K562 (cell line): ENCODE results near the gene HSPA8. TPM values are rescaled to one million over a fixed set of nuclear protein-coding genes. Genes with fewer than 3 reads are reported as not detected.
A peak's percentile ranks its signal among the peaks of the same experiment; 100 is the strongest.

Experiments used
- ATAC-seq: fragments of 200-7000 bp; cut with Tn5 transposase; 3 replicates; pipeline ENCODE4 v1.9.1; 2020; ENCODE audit warnings: moderate library complexity
- BruUV-seq: library from RNA; stranded (reverse); fragments of 400-500 nt; replicated peaks from 2 replicates; lab custom pipeline; 2021; lab: Mats Ljungman, UMichigan
- CTCF ChIA-PET: fragments of 300-600 bp; formaldehyde crosslinking; extraction: SDS; loops from one replicate; lab custom pipeline; 2021; ENCODE audit warnings: low intra/inter-chr PET ratio; lab: Yijun Ruan, JAX
- POLR2A ChIA-PET: fragments of 300-600, 350-650 bp; sonication (Branson Sonifier 250); formaldehyde crosslinking; extraction: SDS; loops from one replicate; lab custom pipeline; 2021; ENCODE audit warnings: antibody characterized with exemption, inconsistent platforms; lab: Yijun Ruan, JAX
- DNase-seq, 4 experiments: peaks; one replicate each; pipeline versions ENCODE4 v3.0.0 to v3.0.0-alpha.2; 2011 to 2018; ENCODE audit warnings: low spot score in 3 of 4, mixed read lengths in 3 of 4; ENCODE audit errors: extremely low read depth in 1 of 4
- FAIRE-seq: peaks from 2 replicates; lab custom pipeline; 2011; peaks lifted over from hg19 to GRCh38; lab: Jason Lieb, UNC
- H2AFZ ChIP-seq: 2 replicates; pipeline ENCODE4 v1.6.0; 2011; ENCODE audit warnings: low read depth, low read length, control low read depth, inconsistent platforms
- H3K27ac ChIP-seq: fragments of 200-600 bp; 3 replicates; pipeline ENCODE4 v1.8.0; 2011; ENCODE audit warnings: low read depth, mild to moderate bottlenecking, control low read depth, inconsistent platforms, low read length, moderate library complexity, mixed read lengths; ENCODE audit errors: extremely low read depth
- H3K27me3 ChIP-seq, 2 experiments: fragments of 300-600 bp in 1 of 2; 2 replicates in 1 of 2; 3 replicates in 1 of 2; pipeline versions ENCODE4 v1.6.0 to v1.8.0; 2011; ENCODE audit warnings: inconsistent platforms in 2 of 2, low read length in 2 of 2, mild to moderate bottlenecking in 1 of 2, mixed read lengths in 1 of 2, moderate library complexity in 1 of 2; ENCODE audit not compliant: control insufficient read depth in 2 of 2, insufficient read depth in 2 of 2
- H3K36me3 ChIP-seq: fragments of 300-600 bp; 3 replicates; pipeline ENCODE4 v1.8.0; 2011; ENCODE audit warnings: mild to moderate bottlenecking, low read length, inconsistent platforms; ENCODE audit not compliant: control insufficient read depth, insufficient read depth
- H3K4me1 ChIP-seq, 2 experiments: fragments of 200-600 bp in 1 of 2; replicated peaks in 1 of 2; 2 replicates in 1 of 2; 3 replicates in 1 of 2; pipeline versions ENCODE4 v1.5.1 to v1.8.0; 2011; ENCODE audit warnings: inconsistent platforms in 2 of 2, low read length in 2 of 2, mild to moderate bottlenecking in 1 of 2, mixed read lengths in 1 of 2, moderate library complexity in 1 of 2; ENCODE audit not compliant: control insufficient read depth in 2 of 2, insufficient read depth in 2 of 2
- H3K4me2 ChIP-seq: 2 replicates; pipeline ENCODE4 v1.6.1; 2011; ENCODE audit warnings: low read length, control low read depth, inconsistent platforms, mixed read lengths; ENCODE audit not compliant: insufficient read depth
- H3K4me3 ChIP-seq: fragments of 200-600 bp; sonication (generic), shearing (Covaris generic); 2 replicates; pipeline ENCODE4 v1.5.1; 2016; ENCODE audit warnings: control low read depth, inconsistent platforms
- H3K79me2 ChIP-seq: fragments of 200-600 bp; 3 replicates; pipeline ENCODE4 v1.8.0; 2011; ENCODE audit warnings: low read length, inconsistent platforms; ENCODE audit not compliant: control insufficient read depth, insufficient read depth
- H3K9ac ChIP-seq, 2 experiments: 2 replicates each; pipeline versions ENCODE4 v1.6.0 to v1.6.1; 2011; ENCODE audit warnings: low read depth in 2 of 2, low read length in 2 of 2, control low read depth in 1 of 2, inconsistent platforms in 1 of 2, mild to moderate bottlenecking in 1 of 2, mixed read lengths in 1 of 2; ENCODE audit not compliant: insufficient read depth in 1 of 2
- H3K9me1 ChIP-seq: one replicate; pipeline ENCODE4 v1.6.0; 2011; ENCODE audit warnings: inconsistent platforms, mild to moderate bottlenecking, low read length, moderate library complexity; ENCODE audit not compliant: control insufficient read depth, insufficient read depth
- H3K9me3 ChIP-seq: replicated peaks from 2 replicates; pipeline ENCODE4 v1.5.1; 2011; ENCODE audit warnings: low read depth, low read length, inconsistent platforms; ENCODE audit not compliant: control insufficient read depth, insufficient read depth
- H4K20me1 ChIP-seq: replicated peaks from 2 replicates; pipeline ENCODE4 v1.6.1; 2011; ENCODE audit warnings: low read length, inconsistent platforms, mixed read lengths; ENCODE audit not compliant: control insufficient read depth, insufficient read depth
- FOSL1 ChIP-seq: fragments of 200-800 bp; sonication (Bioruptor generic); conservative IDR thresholded peaks from 2 replicates; pipeline ENCODE4 v1.6.1; 2016; ENCODE audit warnings: missing genetic modification characterization, missing compliant biosample characterization
- FOXJ2 ChIP-seq: fragments of 200-800 bp; sonication (Bioruptor generic); IDR thresholded peaks from 2 replicates; pipeline ENCODE4 v1.6.1; 2016; ENCODE audit warnings: missing genetic modification characterization, missing compliant biosample characterization
- KDM5B ChIP-seq: fragments of 200-600 bp; sonication (generic); IDR thresholded peaks from 2 replicates; pipeline ENCODE4 v1.6.1; 2012; ENCODE audit warnings: low read depth, mild to moderate bottlenecking, moderate library complexity, low read length, control low read depth, inconsistent platforms; ENCODE audit not compliant: insufficient replicate concordance
- MAFK ChIP-seq: IDR thresholded peaks from 2 replicates; pipeline ENCODE4 v1.6.1; 2011; ENCODE audit warnings: low read length, improper control_type of control experiment
- MEIS2 ChIP-seq: fragments of 450-650 bp; IDR thresholded peaks from 2 replicates; pipeline ENCODE4 v1.6.1; 2014; ENCODE audit warnings: mild to moderate bottlenecking; ENCODE audit not compliant: partially characterized antibody
- NFYB ChIP-seq: IDR thresholded peaks from 2 replicates; pipeline ENCODE4 v1.6.1; 2011; ENCODE audit warnings: mild to moderate bottlenecking, moderate library complexity; ENCODE audit not compliant: insufficient read length; ENCODE audit errors: extremely low read depth
- NUFIP1 ChIP-seq: fragments of 450-650 bp; IDR thresholded peaks from 2 replicates; pipeline ENCODE4 v1.6.1; 2018; ENCODE audit not compliant: partially characterized antibody
- RBM14 ChIP-seq: fragments of 200-400 bp; formaldehyde crosslinking; IDR thresholded peaks from 2 replicates; pipeline ENCODE4 v1.6.1; 2018; ENCODE audit warnings: low read depth, mild to moderate bottlenecking, low read length, moderate library complexity, borderline replicate concordance; ENCODE audit not compliant: insufficient read depth
- RFX7 ChIP-seq: fragments of 250-450 bp; sonication (Bioruptor Pico); IDR thresholded peaks from 2 replicates; pipeline ENCODE4 v1.5.1; 2021; ENCODE audit warnings: mild to moderate bottlenecking
- ZNF239 ChIP-seq: fragments of 250-450 bp; sonication (Bioruptor Pico); IDR thresholded peaks from 2 replicates; pipeline ENCODE4 v1.4.0; 2020; ENCODE audit warnings: mild to moderate bottlenecking
- ZNF263 ChIP-seq: sonication (generic); formaldehyde crosslinking; IDR thresholded peaks from 2 replicates; pipeline ENCODE4 v1.8.0; 2022; ENCODE audit warnings: mild to moderate bottlenecking, missing genetic modification reagents, borderline replicate concordance
- ZNF589 ChIP-seq: fragments of 200-800 bp; sonication (Bioruptor generic); IDR thresholded peaks from 2 replicates; pipeline ENCODE4 v1.6.1; 2016; ENCODE audit warnings: low read depth, missing genetic modification characterization, missing compliant biosample characterization
- whole genome bisulfite sequencing: fragments of 100-300 bp; shearing (Covaris generic); methylation state at CpG from one replicate; pipeline ENCODE4 v1.1.6; 2016; ENCODE audit warnings: low coverage, mixed read lengths; ENCODE audit not compliant: insufficient coverage; ENCODE audit errors: missing lambda C conversion rate; 5-methylcytosine and 5-hydroxymethylcytosine counted together
- in situ Hi-C: fragments of 300-500 bp; cut with MboI; formaldehyde crosslinking; loops from 4 replicates; pipeline ENCODE4 v1.15.0; 2018; ENCODE audit warnings: inconsistent platforms, mixed read lengths
- intact Hi-C: fragments of 100-400 bp; cut with micrococcal nuclease; formaldehyde crosslinking; loops from 2 replicates; pipeline ENCODE4 v1.14.2; 2022
- polyA plus RNA-seq, 8 experiments: library from polyadenylated mRNA; depleted of rRNA in 4 of 8; stranded (reverse) in 5 of 8; unstranded in 3 of 8; fragments of >200 nt; fragmentation: Nextera tagmentation in 2 of 8; fragmentation: Illumina TruSeq in 1 of 8; extraction: Ambion mirVana in 2 of 8; extraction: Trizol in 1 of 8; gene quantifications; 2 replicates each; pipeline versions ENCODE4 v1.2.1 to v1.2.3, GENCODE V29; 2011 to 2014; ENCODE audit warnings: inconsistent platforms in 1 of 8, missing spikeins in 1 of 8
- total RNA-seq, 7 experiments: library from RNA; depleted of rRNA in 6 of 7; stranded (reverse); fragments of >200 nt in 6 of 7; fragmentation: Illumina TruSeq in 2 of 7; extraction: Trizol in 2 of 7; gene quantifications; 2 replicates each; pipeline versions ENCODE4 v1.2.1 to v1.2.3, GENCODE V29; 2011 to 2021; ENCODE audit warnings: low replicate concordance in 1 of 7
- TF ChIP-seq, protein P1 (sequence below): fragments of 250-450 bp; sonication (Bioruptor Pico); IDR thresholded peaks from 2 replicates; pipeline ENCODE4 v1.5.1; 2021; ENCODE audit warnings: mild to moderate bottlenecking
- TF ChIP-seq, protein P2 (sequence below): fragments of 250-450 bp; sonication (Bioruptor Pico); IDR thresholded peaks from 2 replicates; pipeline ENCODE4 v1.6.1; 2021; ENCODE audit warnings: mild to moderate bottlenecking
- TF ChIP-seq, protein P3 (sequence below): fragments of 250-450 bp; sonication (Bioruptor Pico); IDR thresholded peaks from 2 replicates; pipeline ENCODE4 v1.5.0; 2021; ENCODE audit warnings: mild to moderate bottlenecking, moderate library complexity
- TF ChIP-seq, protein P4 (sequence below), 2 experiments: fragments of 450-650 bp in 1 of 2; sonication (generic) in 1 of 2; formaldehyde crosslinking in 1 of 2; IDR thresholded peaks in 1 of 2; conservative IDR thresholded peaks in 1 of 2; 2 replicates each; pipeline versions ENCODE4 v1.6.1 to v1.8.1; 2016 to 2023; ENCODE audit warnings: mild to moderate bottlenecking in 2 of 2, moderate library complexity in 2 of 2, inconsistent platforms in 1 of 2, missing genetic modification reagents in 1 of 2

The HSPA8 gene
- total and polyA plus RNA-seq, 9 of the 15 experiments (the other 6 are each of a cell fraction or from before 2014, with no cell fraction given) = 1,250 to 3,966 (median 2,773) TPM

DNA sequence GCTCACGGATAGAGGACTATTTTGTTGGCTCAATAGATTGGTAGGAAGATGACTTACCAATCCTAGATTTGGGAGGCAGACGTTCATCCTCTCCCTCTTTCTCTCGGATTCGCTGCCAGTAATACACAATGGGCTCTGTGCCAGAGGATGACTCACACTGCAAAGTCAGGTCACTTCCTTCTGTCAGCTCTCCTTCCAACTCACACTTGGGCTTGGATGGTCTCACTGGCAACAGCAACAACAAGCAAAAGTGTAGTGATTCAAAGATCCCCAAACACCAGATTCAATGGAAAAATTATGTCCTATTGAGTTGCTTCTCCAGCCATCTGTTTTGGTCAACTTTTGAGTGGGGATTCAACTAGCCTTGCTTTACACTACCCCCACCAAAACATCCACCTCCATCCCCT, 21.7 kb upstream of the HSPA8 start:
- Histone ChIP-seq H3K36me3 (no peaks in the 10 kb centered on the region), H3K4me1 (peaks cover 7 to 9% of the 10 kb centered on the region in 2 experiments; a peak in 3 of 5 replicates), H3K9me1 (no peaks in the 10 kb centered on the region), H2AFZ (no peak overlapping the region), H3K79me2 (no peaks in the 10 kb centered on the region), H3K4me3 (no peak overlapping the region), H3K27ac (no peak overlapping the region), H4K20me1 (no peaks in the 10 kb centered on the region), H3K9me3 (no peaks in the 10 kb centered on the region), H3K27me3 (no peaks in the 10 kb centered on the region), H3K9ac (no peak overlapping the region), H3K4me2 (no peak overlapping the region)
- peak; percentile 48 to 83 (median 61) for DNase-seq
- in situ Hi-C loops (no loop called here), intact Hi-C loops (no loop called here)
- ATAC-seq = peak; percentile 84
- ChIA-PET POLR2A (interaction anchor here (0.8 to 1.6 kb wide), 2 partner anchors 12 to 21 kb away, joined by 3 to 6 read pairs; partner anchors contain the start of gene HSPA8), CTCF (no interaction called here)
- WGBS = 0% methylated on average over 4 of the region's 4 CpGs
- BruUV-seq = no TSS peak
- FAIRE-seq = peak; percentile 94
- TF ChIP-seq NFYB = no peak
- TF ChIP-seq ZNF263 (CRISPR knock-in tag) = no peak
- no peak for TF ChIP-seq RFX7
- TF ChIP-seq, protein P1, sequence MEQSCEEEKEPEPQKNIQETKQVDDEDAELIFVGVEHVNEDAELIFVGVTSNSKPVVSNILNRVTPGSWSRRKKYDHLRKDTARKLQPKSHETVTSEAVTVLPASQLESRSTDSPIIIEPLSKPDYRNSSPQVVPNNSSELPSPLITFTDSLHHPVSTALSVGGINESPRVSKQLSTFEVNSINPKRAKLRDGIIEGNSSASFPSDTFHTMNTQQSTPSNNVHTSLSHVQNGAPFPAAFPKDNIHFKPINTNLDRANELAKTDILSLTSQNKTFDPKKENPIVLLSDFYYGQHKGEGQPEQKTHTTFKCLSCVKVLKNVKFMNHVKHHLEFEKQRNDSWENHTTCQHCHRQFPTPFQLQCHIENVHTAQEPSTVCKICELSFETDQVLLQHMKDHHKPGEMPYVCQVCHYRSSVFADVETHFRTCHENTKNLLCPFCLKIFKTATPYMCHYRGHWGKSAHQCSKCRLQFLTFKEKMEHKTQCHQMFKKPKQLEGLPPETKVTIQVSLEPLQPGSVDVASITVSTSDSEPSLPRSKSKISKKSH (CRISPR knock-in tag) = no peak
- no peak for TF ChIP-seq KDM5B
- TF ChIP-seq NUFIP1 = no peak
- no peak for TF ChIP-seq RBM14
- TF ChIP-seq FOSL1 (tag) = peak; percentile 95
- TF ChIP-seq, protein P2, sequence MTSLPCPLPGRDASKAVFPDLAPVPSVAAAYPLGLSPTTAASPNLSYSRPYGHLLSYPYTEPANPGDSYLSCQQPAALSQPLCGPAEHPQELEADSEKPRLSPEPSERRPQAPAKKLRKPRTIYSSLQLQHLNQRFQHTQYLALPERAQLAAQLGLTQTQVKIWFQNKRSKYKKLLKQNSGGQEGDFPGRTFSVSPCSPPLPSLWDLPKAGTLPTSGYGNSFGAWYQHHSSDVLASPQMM (CRISPR knock-in tag) = no peak
- TF ChIP-seq FOXJ2 (tag) = peak; percentile 98
- TF ChIP-seq ZNF589 = no peak
- TF ChIP-seq, protein P3, sequence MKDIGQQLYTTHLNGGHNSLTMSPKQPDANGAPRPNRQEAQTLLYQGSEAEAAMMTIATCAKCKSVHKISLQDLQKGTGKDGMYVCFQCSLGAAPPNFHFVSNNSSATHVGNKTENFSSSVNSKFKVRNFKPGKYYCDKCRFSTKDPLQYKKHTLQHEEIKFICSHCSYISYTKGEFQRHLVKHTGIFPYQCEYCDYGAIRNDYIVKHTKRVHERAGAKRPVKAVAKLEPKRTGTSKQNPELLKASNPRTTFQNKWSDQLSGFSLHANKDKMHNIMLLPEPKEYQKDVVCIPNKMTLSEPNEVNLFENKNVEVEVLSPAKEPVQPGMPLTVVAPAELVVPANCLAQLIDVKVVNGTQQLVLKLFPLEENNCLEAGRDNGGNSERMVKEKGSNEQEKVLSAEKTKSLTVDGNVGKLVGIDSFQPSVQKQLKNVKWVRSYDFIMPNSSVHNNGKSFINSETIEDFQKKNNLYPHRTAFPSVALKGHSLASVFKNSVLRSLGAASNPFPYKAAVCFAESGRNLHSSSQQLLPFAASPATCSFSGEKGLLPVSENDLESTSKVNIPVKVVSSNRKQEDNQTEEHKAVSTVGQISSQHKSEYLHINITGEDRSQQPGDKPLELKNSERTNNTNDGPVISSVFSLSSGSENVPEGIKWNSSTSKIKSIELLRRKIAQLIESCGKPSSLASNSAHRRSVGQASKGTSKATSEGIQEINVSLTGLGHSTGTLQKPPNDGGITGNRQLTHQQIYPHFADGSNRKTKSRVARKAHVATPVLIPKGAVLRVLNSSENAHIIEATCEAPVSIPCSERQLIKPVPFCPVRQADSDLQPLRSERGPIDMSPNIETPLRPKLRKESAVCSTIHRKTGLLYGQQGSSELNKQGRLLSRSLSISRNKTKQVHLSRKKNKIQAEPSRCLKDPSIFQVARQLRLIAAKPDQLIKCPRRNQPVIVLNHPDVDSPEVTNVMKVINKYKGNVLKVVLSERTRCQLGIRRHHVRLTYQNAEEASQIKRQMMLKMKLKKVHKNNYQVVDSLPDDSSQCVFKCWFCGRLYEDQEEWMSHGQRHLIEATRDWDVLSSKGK (CRISPR knock-in tag) = no peak
- peak; percentile 38 for TF ChIP-seq MAFK
- TF ChIP-seq, protein P4, sequence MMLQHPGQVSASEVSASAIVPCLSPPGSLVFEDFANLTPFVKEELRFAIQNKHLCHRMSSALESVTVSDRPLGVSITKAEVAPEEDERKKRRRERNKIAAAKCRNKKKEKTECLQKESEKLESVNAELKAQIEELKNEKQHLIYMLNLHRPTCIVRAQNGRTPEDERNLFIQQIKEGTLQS (IDR thresholded peaks at IDR 0.05) = peak; percentile 94
- TF ChIP-seq, protein P4 (CRISPR knock-in tag; conservative IDR thresholded peaks at IDR 0.05) = peak; percentile 85; the same call in 1 of the 2 replicates
- TF ChIP-seq MEIS2 = peak; percentile 65
- no peak for TF ChIP-seq ZNF239 (CRISPR knock-in tag)
